Measurements from ENCODE around the gene LRTM2. TPM values are rescaled to one million over a fixed set of nuclear protein-coding genes. Genes with fewer than 3 reads are reported as not detected.

Gene LRTM2
- total and polyA plus RNA-seq, 2 of the 4 experiments (the other 2 are of a cell fraction) = not detected

- in situ Hi-C loops (cut with MboI; ENCODE audit: low sequenced_read_pairs) (no loop called here), intact Hi-C loops (cut with micrococcal nuclease) (no loop called here), dilution Hi-C loops (cut with HindIII; ENCODE audit: low sequenced_read_pairs, unreplicated experiment) (no loop called here)
- Histone ChIP-seq H4K20me1 (ENCODE audit: insufficient read depth, low read length) (no peaks in the 10 kb centered on the region), H3K4me2 (ENCODE audit: low read depth, low read length) (no peak overlapping the region), H3K14ac (replicated peaks; ENCODE audit: low read depth, low read length) (no peak overlapping the region), H3K18ac (ENCODE audit: low read depth, low read length) (no peak overlapping the region), H2BK20ac (ENCODE audit: low read depth, low read length) (no peak overlapping the region), H3K27me3 (ENCODE audit: control insufficient read depth, insufficient read depth, low read length) (peaks cover 32% of the 10 kb centered on the region), H3K23ac (ENCODE audit: low read depth, low read length) (no peak overlapping the region), H2BK15ac (ENCODE audit: low read depth, low read length) (no peak overlapping the region), H3K27ac (ENCODE audit: insufficient read depth, low read length) (no peak overlapping the region), H2AK9ac (replicated peaks; ENCODE audit: low read depth, low read length, poor library complexity) (no peak overlapping the region), H2AK5ac (ENCODE audit: low read depth, low read length) (no peak overlapping the region), H3K9ac (ENCODE audit: low read depth, low read length) (no peak overlapping the region), H3K9me3 (ENCODE audit: control insufficient read depth, insufficient read depth, low read length) (peaks cover 23% of the 10 kb centered on the region), H3K4ac (ENCODE audit: low read depth, low read length) (no peak overlapping the region), H3K36me3 (ENCODE audit: control insufficient read depth, insufficient read depth, low read length) (no peaks in the 10 kb centered on the region), H4K8ac (ENCODE audit: low read depth in 2 of 2, low read length in 2 of 2) (no peak overlapping the region), H2AFZ (replicated peaks; ENCODE audit: low read length, poor library complexity) (no peak overlapping the region), H2BK5ac (ENCODE audit: low read depth, low read length, poor library complexity, severe bottlenecking) (no peak overlapping the region), H3K9me1 (ENCODE audit: insufficient read depth, low read length) (no peaks in the 10 kb centered on the region), H4K91ac (ENCODE audit: insufficient read depth, low read depth, low read length) (no peak overlapping the region), H2BK120ac (ENCODE audit: low read depth, low read length) (no peak overlapping the region), H3K4me1 (ENCODE audit: control insufficient read depth, insufficient read depth, low read length) (no peaks in the 10 kb centered on the region), H4K5ac (ENCODE audit: low read depth, low read length) (no peak overlapping the region), H3K4me3 (ENCODE audit: insufficient read depth, low read depth, low read length) (no peak overlapping the region), H3K79me1 (ENCODE audit: low read depth in 1 of 2, low read length in 2 of 2) (no peaks in the 10 kb centered on the region), H3K56ac (ENCODE audit: extremely low read depth, insufficient read depth, low read length) (no peak overlapping the region)
- TF ChIP-seq ELK1 (IDR thresholded peaks at IDR 0.05; ENCODE audit: borderline replicate concordance, low read depth, low read length) = no peak
- no peak for TF ChIP-seq POLR2A (IDR thresholded peaks at IDR 0.05; ENCODE audit: low read depth, low read length)
- no peak for TF ChIP-seq SMC3 (IDR thresholded peaks at IDR 0.05; ENCODE audit: low read depth, low read length)
- TF ChIP-seq NFE2L2 (IDR thresholded peaks at IDR 0.05; ENCODE audit: low read depth, low read length) = no peak
- TF ChIP-seq CHD1 (IDR thresholded peaks at IDR 0.05; ENCODE audit: low read depth, low read length) = no peak
- TF ChIP-seq MAZ (IDR thresholded peaks at IDR 0.05; ENCODE audit: borderline replicate concordance, low read depth, low read length) = no peak
- TF ChIP-seq FOS (IDR thresholded peaks at IDR 0.05; ENCODE audit: low read depth, low read length) = no peak
- TF ChIP-seq CEBPB (IDR thresholded peaks at IDR 0.05; ENCODE audit: low read depth, low read length) = no peak
- no peak for TF ChIP-seq RAD21 (IDR thresholded peaks at IDR 0.05; ENCODE audit: low read length)
- TF ChIP-seq, protein P1, sequence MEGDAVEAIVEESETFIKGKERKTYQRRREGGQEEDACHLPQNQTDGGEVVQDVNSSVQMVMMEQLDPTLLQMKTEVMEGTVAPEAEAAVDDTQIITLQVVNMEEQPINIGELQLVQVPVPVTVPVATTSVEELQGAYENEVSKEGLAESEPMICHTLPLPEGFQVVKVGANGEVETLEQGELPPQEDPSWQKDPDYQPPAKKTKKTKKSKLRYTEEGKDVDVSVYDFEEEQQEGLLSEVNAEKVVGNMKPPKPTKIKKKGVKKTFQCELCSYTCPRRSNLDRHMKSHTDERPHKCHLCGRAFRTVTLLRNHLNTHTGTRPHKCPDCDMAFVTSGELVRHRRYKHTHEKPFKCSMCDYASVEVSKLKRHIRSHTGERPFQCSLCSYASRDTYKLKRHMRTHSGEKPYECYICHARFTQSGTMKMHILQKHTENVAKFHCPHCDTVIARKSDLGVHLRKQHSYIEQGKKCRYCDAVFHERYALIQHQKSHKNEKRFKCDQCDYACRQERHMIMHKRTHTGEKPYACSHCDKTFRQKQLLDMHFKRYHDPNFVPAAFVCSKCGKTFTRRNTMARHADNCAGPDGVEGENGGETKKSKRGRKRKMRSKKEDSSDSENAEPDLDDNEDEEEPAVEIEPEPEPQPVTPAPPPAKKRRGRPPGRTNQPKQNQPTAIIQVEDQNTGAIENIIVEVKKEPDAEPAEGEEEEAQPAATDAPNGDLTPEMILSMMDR (conservative IDR thresholded peaks at IDR 0.05; ENCODE audit: low read depth, low read length) = no peak
- TF ChIP-seq MAFK (IDR thresholded peaks at IDR 0.05; ENCODE audit: low read depth, low read length) = no peak
- TF ChIP-seq BHLHE40 (IDR thresholded peaks at IDR 0.05; ENCODE audit: low read depth, low read length) = no peak
- TF ChIP-seq, protein P2, sequence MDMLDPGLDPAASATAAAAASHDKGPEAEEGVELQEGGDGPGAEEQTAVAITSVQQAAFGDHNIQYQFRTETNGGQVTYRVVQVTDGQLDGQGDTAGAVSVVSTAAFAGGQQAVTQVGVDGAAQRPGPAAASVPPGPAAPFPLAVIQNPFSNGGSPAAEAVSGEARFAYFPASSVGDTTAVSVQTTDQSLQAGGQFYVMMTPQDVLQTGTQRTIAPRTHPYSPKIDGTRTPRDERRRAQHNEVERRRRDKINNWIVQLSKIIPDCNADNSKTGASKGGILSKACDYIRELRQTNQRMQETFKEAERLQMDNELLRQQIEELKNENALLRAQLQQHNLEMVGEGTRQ (IDR thresholded peaks at IDR 0.05; ENCODE audit: low read depth, low read length) = no peak
- TF ChIP-seq MXI1 (IDR thresholded peaks at IDR 0.05; ENCODE audit: borderline replicate concordance, low read depth, low read length) = no peak
- TF ChIP-seq RCOR1 (IDR thresholded peaks at IDR 0.05; ENCODE audit: insufficient replicate concordance, low read length) = no peak
- TF ChIP-seq RFX5 (IDR thresholded peaks at IDR 0.05; ENCODE audit: low read depth, low read length) = no peak
- ATAC-seq (ENCODE audit: low read depth) = no peak
- DNase-seq = no peak
- WGBS, 2 experiments (ENCODE audit: extremely low coverage in 2 of 2, insufficient read length in 1 of 2) = 50% methylated on average over 1 of the region's 2 CpGs; no CpG with 5 or more reads in 1 of the 2 experiments
- no TSS peak for BruUV-seq (replicated peaks)
- CTCF ChIA-PET = no interaction called here
- POLR2A ChIA-PET (ENCODE audit: unreplicated experiment) = no interaction called here
These were observed 36.7 kb downstream of the LRTM2 start for GRCh38 chr12:1857086-1857485.

Measured in IMR-90 (cell line).